Measurements from ENCODE around the gene SLC2A4RG. TPM values are rescaled to one million over a fixed set of nuclear protein-coding genes. Genes with fewer than 3 reads are reported as not detected.

The SLC2A4RG gene
- total and polyA plus RNA-seq, 4 donors = 18.8 to 121 (median 61.3) TPM

DNA sequence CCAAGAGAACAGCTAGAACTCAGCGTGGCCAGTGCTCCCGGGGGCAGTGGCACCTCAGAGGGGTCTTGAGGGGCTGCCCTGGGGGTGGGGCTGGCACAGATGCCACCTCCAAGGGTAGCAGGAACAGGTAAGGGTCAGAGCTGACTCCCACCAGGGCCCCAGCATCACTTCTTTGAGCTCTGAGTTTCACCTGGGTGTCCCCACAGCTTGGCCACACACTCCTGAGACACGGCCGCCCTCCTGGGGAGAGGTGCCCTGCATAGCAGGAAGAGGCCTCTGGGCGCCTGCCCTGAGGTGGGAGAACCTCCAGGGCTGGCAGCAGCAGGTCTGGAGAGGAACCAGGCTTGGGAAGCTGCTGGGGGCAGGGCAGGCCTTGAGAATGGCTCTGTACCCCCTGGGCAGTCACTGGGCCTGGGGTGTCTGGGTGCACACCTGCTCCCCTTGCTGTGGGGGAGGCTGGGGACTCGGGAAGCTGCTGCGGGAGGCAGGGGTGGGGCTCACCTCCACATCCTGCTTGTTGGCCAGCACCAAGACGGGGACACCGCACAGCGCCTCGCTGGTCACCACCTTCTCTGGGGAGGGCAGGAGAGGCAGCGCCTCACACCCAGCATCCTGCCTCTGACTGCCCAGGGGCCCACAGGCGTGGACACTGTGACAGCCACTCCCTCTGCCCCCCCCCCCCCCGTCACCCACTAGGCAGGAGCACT is 38.1 kb upstream of the SLC2A4RG start:
- WGBS, 2 donors = 79 to 90% methylated on average over 12 to 14 of the region's 14 CpGs
- H3K4me1 ChIP-seq (ENCODE audit: control insufficient read depth in 5 of 5, insufficient read depth in 5 of 5, low read length in 5 of 5) = peaks cover 0 to 25% (median 3%) of the 10 kb centered on the region in 5 donors
- H3K27ac ChIP-seq (ENCODE audit: low read depth in 1 of 2, low read length in 1 of 2) = no peak overlapping the region
- no peak for DNase-seq
- no peak for ATAC-seq (ENCODE audit: insufficient read depth, low FRiP score)
- TF ChIP-seq, protein P1, sequence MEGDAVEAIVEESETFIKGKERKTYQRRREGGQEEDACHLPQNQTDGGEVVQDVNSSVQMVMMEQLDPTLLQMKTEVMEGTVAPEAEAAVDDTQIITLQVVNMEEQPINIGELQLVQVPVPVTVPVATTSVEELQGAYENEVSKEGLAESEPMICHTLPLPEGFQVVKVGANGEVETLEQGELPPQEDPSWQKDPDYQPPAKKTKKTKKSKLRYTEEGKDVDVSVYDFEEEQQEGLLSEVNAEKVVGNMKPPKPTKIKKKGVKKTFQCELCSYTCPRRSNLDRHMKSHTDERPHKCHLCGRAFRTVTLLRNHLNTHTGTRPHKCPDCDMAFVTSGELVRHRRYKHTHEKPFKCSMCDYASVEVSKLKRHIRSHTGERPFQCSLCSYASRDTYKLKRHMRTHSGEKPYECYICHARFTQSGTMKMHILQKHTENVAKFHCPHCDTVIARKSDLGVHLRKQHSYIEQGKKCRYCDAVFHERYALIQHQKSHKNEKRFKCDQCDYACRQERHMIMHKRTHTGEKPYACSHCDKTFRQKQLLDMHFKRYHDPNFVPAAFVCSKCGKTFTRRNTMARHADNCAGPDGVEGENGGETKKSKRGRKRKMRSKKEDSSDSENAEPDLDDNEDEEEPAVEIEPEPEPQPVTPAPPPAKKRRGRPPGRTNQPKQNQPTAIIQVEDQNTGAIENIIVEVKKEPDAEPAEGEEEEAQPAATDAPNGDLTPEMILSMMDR (IDR thresholded peaks at IDR 0.05; ENCODE audit: control extremely low read depth, extremely low read depth) = no peak
- peaks cover 0 to 37% (median 12%) of the 10 kb centered on the region in 4 donors for H3K36me3 ChIP-seq (ENCODE audit: control insufficient read depth in 4 of 4, insufficient read depth in 4 of 4, low read length in 4 of 4)
- H3K4me3 ChIP-seq = no peak overlapping the region
- no peaks in the 10 kb centered on the region for H3K27me3 ChIP-seq (ENCODE audit: control insufficient read depth in 3 of 3, insufficient read depth in 3 of 3, low read length in 2 of 3)
- H3K9me3 ChIP-seq (ENCODE audit: control insufficient read depth in 4 of 4, insufficient read depth in 3 of 4, low read length in 3 of 4) = no peaks in the 10 kb centered on the region
- no peak overlapping the region for H3K9ac ChIP-seq (ENCODE audit: insufficient read depth in 1 of 2, low read length in 2 of 2)

DNA sequence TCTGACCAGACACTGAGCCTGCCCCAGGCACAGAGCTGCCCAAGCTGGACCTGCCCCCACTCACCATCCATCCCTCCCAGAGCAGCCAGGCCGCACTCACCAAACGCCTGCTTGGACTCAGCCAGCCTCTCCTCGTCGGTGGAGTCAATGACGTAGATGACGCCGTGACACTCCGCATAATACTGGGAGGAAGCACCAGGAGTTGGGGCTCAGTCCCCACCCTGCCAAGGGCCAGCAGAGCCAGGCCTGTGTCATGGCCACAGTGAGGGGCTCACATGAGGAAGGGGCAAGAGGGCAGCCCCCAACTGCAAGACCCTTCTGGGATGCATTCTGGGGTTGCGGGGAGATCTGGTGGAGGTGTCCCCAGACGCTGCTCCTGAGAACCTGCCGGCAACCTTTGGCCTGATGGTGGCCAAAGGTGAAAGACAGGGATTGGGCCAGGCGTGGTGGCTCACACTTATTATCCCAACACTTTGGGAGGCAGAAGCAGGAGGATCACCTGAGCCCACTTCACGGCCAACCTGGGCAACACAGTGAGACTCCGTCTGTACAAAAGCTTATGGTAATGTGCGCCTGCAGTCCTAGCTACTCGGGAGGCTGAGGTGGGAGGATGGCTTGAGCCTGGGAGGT is 37.4 kb upstream of the SLC2A4RG start:
- Histone ChIP-seq H3K9ac (ENCODE audit: insufficient read depth in 1 of 2, low read length in 2 of 2) (no peak overlapping the region), H3K4me3 (no peak overlapping the region), H3K4me1 (ENCODE audit: control insufficient read depth in 5 of 5, insufficient read depth in 5 of 5, low read length in 5 of 5) (peaks cover 0 to 22% (median 8%) of the 10 kb centered on the region in 5 donors), H3K27me3 (ENCODE audit: control insufficient read depth in 3 of 3, insufficient read depth in 3 of 3, low read length in 2 of 3) (no peaks in the 10 kb centered on the region), H3K9me3 (ENCODE audit: control insufficient read depth in 4 of 4, insufficient read depth in 3 of 4, low read length in 3 of 4) (no peaks in the 10 kb centered on the region), H3K36me3 (ENCODE audit: control insufficient read depth in 4 of 4, insufficient read depth in 4 of 4, low read length in 4 of 4) (peaks cover 0 to 38% (median 13%) of the 10 kb centered on the region in 4 donors), H3K27ac (ENCODE audit: low read depth in 1 of 2, low read length in 1 of 2) (no peak overlapping the region)
- no peak for DNase-seq
- TF ChIP-seq, protein P1 (IDR thresholded peaks at IDR 0.05; ENCODE audit: control extremely low read depth, extremely low read depth) = no peak
- 93 to 94% methylated on average over 16 of the region's 16 CpGs for WGBS, 2 donors
- ATAC-seq (ENCODE audit: insufficient read depth, low FRiP score) = no peak

- Histone ChIP-seq H3K4me3 (no peak overlapping the region), H3K4me1 (ENCODE audit: control insufficient read depth in 5 of 5, insufficient read depth in 5 of 5, low read length in 5 of 5) (peaks cover 0 to 15% (median 8%) of the 10 kb centered on the region in 5 donors), H3K9me3 (ENCODE audit: control insufficient read depth in 4 of 4, insufficient read depth in 3 of 4, low read length in 3 of 4) (no peaks in the 10 kb centered on the region), H3K27ac (ENCODE audit: low read depth in 1 of 2, low read length in 1 of 2) (no peak overlapping the region), H3K27me3 (ENCODE audit: control insufficient read depth in 3 of 3, insufficient read depth in 3 of 3, low read length in 2 of 3) (no peaks in the 10 kb centered on the region), H3K9ac (ENCODE audit: insufficient read depth in 1 of 2, low read length in 2 of 2) (no peak overlapping the region), H3K36me3 (ENCODE audit: control insufficient read depth in 4 of 4, insufficient read depth in 4 of 4, low read length in 4 of 4) (peaks cover 0 to 34% (median 13%) of the 10 kb centered on the region in 4 donors)
- TF ChIP-seq, protein P1 (IDR thresholded peaks at IDR 0.05; ENCODE audit: control extremely low read depth, extremely low read depth) = no peak
- no peak for DNase-seq
- ATAC-seq (ENCODE audit: insufficient read depth, low FRiP score) = no peak
- 81 to 88% methylated on average over 13 of the region's 13 CpGs for WGBS, 2 donors
Observed at GRCh38 chr20:63702751-63703470, 36.7 kb upstream of the SLC2A4RG start.
